Astrocyte (in vitro differentiated cells and primary cell): ENCODE measurements around the gene RAD52. TPM values are rescaled to one million over a fixed set of nuclear protein-coding genes. Genes with fewer than 3 reads are reported as not detected.
A peak's percentile ranks its signal among the peaks of the same experiment; 100 is the strongest.

Source experiments
- DNase-seq: peaks from one replicate; pipeline ENCODE4 v3.0.0-alpha.2; 2010; ENCODE audit warnings: low read depth
- FAIRE-seq: peaks from 2 replicates; lab custom pipeline; 2011; peaks lifted over from hg19 to GRCh38; lab: Jason Lieb, UNC
- H2AFZ ChIP-seq: 2 replicates; pipeline ENCODE4 v1.6.0; 2012; ENCODE audit warnings: low read depth, low read length, inconsistent platforms
- H3K27ac ChIP-seq: 2 replicates; pipeline ENCODE4 v1.5.1; 2011; ENCODE audit warnings: low read depth, low read length, inconsistent platforms
- H3K27me3 ChIP-seq: 2 replicates; pipeline ENCODE4 v1.6.0; 2011; ENCODE audit warnings: low read length, inconsistent platforms; ENCODE audit not compliant: insufficient read depth
- H3K36me3 ChIP-seq: 2 replicates; pipeline ENCODE4 v1.5.1; 2011; ENCODE audit warnings: low read length, inconsistent platforms; ENCODE audit not compliant: insufficient read depth
- H3K4me1 ChIP-seq: 2 replicates; pipeline ENCODE4 v1.5.1; 2011; ENCODE audit warnings: low read length, inconsistent platforms; ENCODE audit not compliant: insufficient read depth
- H3K4me2 ChIP-seq: 2 replicates; pipeline ENCODE4 v1.6.0; 2012; ENCODE audit warnings: low read length, inconsistent platforms
- H3K4me3 ChIP-seq: 2 replicates; pipeline ENCODE4 v1.5.1; 2011; ENCODE audit warnings: low read depth, mild to moderate bottlenecking, low read length, inconsistent platforms; ENCODE audit not compliant: insufficient read depth
- H3K79me2 ChIP-seq: 2 replicates; pipeline ENCODE4 v1.6.0; 2012; ENCODE audit warnings: mild to moderate bottlenecking, low read length, inconsistent platforms; ENCODE audit not compliant: insufficient read depth
- H3K9ac ChIP-seq: 2 replicates; pipeline ENCODE4 v1.6.0; 2012; ENCODE audit warnings: mild to moderate bottlenecking, low read length, inconsistent platforms
- H3K9me3 ChIP-seq: 2 replicates; pipeline ENCODE4 v1.5.1; 2012; ENCODE audit warnings: low read depth, mild to moderate bottlenecking, low read length, inconsistent platforms; ENCODE audit not compliant: insufficient read depth
- H4K20me1 ChIP-seq: 2 replicates; pipeline ENCODE4 v1.6.0; 2012; ENCODE audit warnings: low read length, inconsistent platforms; ENCODE audit not compliant: insufficient read depth
- H3K27ac Mint-ChIP-seq: one replicate; pipeline ENCODE4 v1.8.0; 2021; ENCODE audit warnings: mild to moderate bottlenecking, mixed read lengths; ENCODE audit not compliant: unreplicated experiment
- H3K27me3 Mint-ChIP-seq: one replicate; pipeline ENCODE4 v1.8.0; 2021; ENCODE audit warnings: low read depth, mixed read lengths; ENCODE audit not compliant: unreplicated experiment
- H3K36me3 Mint-ChIP-seq: one replicate; pipeline ENCODE4 v1.8.0; 2021; ENCODE audit warnings: low read depth, mixed read lengths; ENCODE audit not compliant: unreplicated experiment
- H3K4me1 Mint-ChIP-seq: one replicate; pipeline ENCODE4 v1.8.0; 2021; ENCODE audit warnings: low read depth, mixed read lengths; ENCODE audit not compliant: unreplicated experiment
- H3K4me3 Mint-ChIP-seq: one replicate; pipeline ENCODE4 v1.8.0; 2021; ENCODE audit warnings: mild to moderate bottlenecking, moderate library complexity, mixed read lengths; ENCODE audit not compliant: unreplicated experiment
- H3K9me3 Mint-ChIP-seq: one replicate; pipeline ENCODE4 v1.8.0; 2021; ENCODE audit warnings: mild to moderate bottlenecking, mixed read lengths; ENCODE audit not compliant: unreplicated experiment
- CTCF ChIP-seq: IDR thresholded peaks from 2 replicates; pipeline ENCODE4 v1.5.1; 2011; ENCODE audit warnings: low read depth, mild to moderate bottlenecking, inconsistent platforms, low read length, moderate library complexity; ENCODE audit not compliant: insufficient read depth
- EZH2 ChIP-seq: IDR thresholded peaks from 2 replicates; pipeline ENCODE4 v1.6.1; 2012; ENCODE audit warnings: mild to moderate bottlenecking, low read length, inconsistent platforms; ENCODE audit not compliant: insufficient read depth
- total RNA-seq: library from RNA; stranded (reverse); gene quantifications from 2 replicates; pipeline ENCODE4 v1.2.1, GENCODE V29; 2021

RAD52 gene
- total RNA-seq, 1 donor from 2014 or later = 11.7 TPM

DNA sequence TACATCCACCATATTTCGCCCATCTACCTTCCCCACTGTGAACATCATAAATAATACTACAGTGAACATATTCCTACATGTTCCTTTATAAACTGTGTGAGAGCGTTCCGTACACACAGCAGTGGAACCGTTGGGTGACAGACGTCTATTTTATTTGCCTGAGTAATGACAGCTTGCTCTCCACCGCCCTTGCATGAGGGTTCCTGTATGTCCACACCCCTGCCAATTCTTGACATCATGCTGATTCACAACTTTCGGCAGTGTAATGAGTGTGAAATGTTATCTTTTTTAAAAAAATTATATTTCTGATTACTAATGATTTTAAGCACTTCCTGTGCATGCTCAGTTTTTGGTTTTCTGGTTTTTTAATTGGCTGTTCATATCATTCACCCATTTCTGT is 4.3 kb upstream of the RAD52 start:
- Mint-ChIP-seq H3K4me3 (no peak overlapping the region), H3K4me1 (peaks cover 2% of the 10 kb centered on the region), H3K27me3 (no peaks in the 10 kb centered on the region), H3K27ac (no peak overlapping the region), H3K9me3 (no peaks in the 10 kb centered on the region), H3K36me3 (peaks cover 3% of the 10 kb centered on the region)
- H3K9me3 ChIP-seq = no peaks in the 10 kb centered on the region
- H2AFZ ChIP-seq = peak overlapping the region; percentile 32
- FAIRE-seq (no peak), DNase-seq (peak; percentile 71)
- no peak overlapping the region for H3K9ac ChIP-seq
- peak overlapping the region; percentile 19 for H3K27ac ChIP-seq
- peaks cover 3% of the 10 kb centered on the region for H3K79me2 ChIP-seq
- H3K27me3 ChIP-seq = no peaks in the 10 kb centered on the region
- peaks cover 14% of the 10 kb centered on the region for H3K4me1 ChIP-seq
- no peaks in the 10 kb centered on the region for H4K20me1 ChIP-seq
- peak overlapping the region; percentile 49 for H3K4me2 ChIP-seq
- no peaks in the 10 kb centered on the region for H3K36me3 ChIP-seq
- no peak overlapping the region for H3K4me3 ChIP-seq
- TF ChIP-seq CTCF (no peak), EZH2 (no peak)

DNA sequence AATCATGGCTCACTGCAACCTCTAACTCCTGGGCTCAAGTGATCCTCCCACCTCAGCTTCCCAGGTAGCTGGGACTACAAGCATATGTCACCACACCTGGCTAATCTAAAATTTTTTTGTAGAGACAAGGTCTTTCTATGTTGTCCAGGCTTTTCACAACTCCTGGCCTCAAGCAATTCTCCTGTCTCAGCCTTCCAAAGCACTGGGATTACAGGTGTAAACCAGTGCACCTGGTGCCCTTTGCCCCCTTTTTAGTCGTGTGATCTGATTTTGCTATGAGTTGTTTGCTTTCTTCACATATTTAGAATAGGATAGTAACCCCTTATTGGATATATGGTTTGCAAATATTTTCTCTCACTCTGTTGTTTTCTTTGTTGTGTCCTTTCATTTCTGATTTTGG is 1.7 kb upstream of the RAD52 start:
- H3K9me3 Mint-ChIP-seq = no peaks in the 10 kb centered on the region
- Histone ChIP-seq H3K4me1 (peaks cover 13% of the 10 kb centered on the region), H3K79me2 (peaks cover 28% of the 10 kb centered on the region), H3K27me3 (no peaks in the 10 kb centered on the region), H3K27ac (no peak overlapping the region), H2AFZ (no peak overlapping the region), H3K4me2 (no peak overlapping the region), H3K9ac (no peak overlapping the region), H3K9me3 (no peaks in the 10 kb centered on the region), H4K20me1 (no peaks in the 10 kb centered on the region), H3K36me3 (no peaks in the 10 kb centered on the region), H3K4me3 (no peak overlapping the region)
- no peak overlapping the region for H3K27ac Mint-ChIP-seq
- no peaks in the 10 kb centered on the region for H3K27me3 Mint-ChIP-seq
- H3K4me1 Mint-ChIP-seq = peaks cover 5% of the 10 kb centered on the region
- FAIRE-seq = no peak
- DNase-seq = no peak
- TF ChIP-seq CTCF (no peak), EZH2 (no peak)
- peaks cover 6% of the 10 kb centered on the region for H3K36me3 Mint-ChIP-seq
- no peak overlapping the region for H3K4me3 Mint-ChIP-seq

DNA sequence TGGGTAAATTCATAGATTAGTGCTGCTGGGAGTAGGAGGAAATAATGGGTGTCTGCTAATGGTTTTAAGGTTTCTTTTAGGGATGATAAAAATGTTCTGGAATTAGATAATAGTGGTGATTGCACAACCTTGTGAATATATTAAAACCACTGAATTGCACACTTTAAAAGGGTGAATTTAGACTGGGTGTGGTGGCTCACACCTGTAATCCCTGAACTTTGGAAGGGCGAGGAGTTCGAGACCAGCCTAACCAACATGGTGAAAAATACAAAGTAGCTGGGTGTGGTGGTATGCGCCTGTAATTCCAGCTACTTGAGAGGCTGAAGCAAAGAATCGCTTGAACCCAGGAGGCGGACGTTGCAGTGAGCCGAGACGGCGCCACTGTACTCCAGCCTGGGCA is 1.3 kb downstream of the RAD52 start:
- no peaks in the 10 kb centered on the region for H3K9me3 Mint-ChIP-seq
- Histone ChIP-seq H3K79me2 (peaks cover 46% of the 10 kb centered on the region), H3K27me3 (no peaks in the 10 kb centered on the region), H3K9me3 (no peaks in the 10 kb centered on the region), H3K9ac (peak overlapping the region; percentile 90), H3K4me2 (peak overlapping the region; percentile 86), H4K20me1 (no peaks in the 10 kb centered on the region), H3K4me1 (peaks cover 7% of the 10 kb centered on the region), H2AFZ (no peak overlapping the region), H3K4me3 (peak overlapping the region; percentile 95), H3K36me3 (no peaks in the 10 kb centered on the region), H3K27ac (no peak overlapping the region)
- peak overlapping the region; percentile 98 for H3K27ac Mint-ChIP-seq
- H3K36me3 Mint-ChIP-seq = peaks cover 3% of the 10 kb centered on the region
- H3K27me3 Mint-ChIP-seq = no peaks in the 10 kb centered on the region
- peak overlapping the region; percentile 97 for H3K4me3 Mint-ChIP-seq
- DNase-seq (no peak), FAIRE-seq (no peak)
- no peak for TF ChIP-seq CTCF
- TF ChIP-seq EZH2 = no peak
- H3K4me1 Mint-ChIP-seq = peaks cover 5% of the 10 kb centered on the region
